8988T (cell line): Measurements from ENCODE around the gene JCAD.
"Not testable (repeated sequence)": the region's sequence is repeated elsewhere in the genome, so short reads cannot be mapped to it uniquely, and the experiment has no call there.

ENCODE experiments used
- DNase-seq: peaks from one replicate; pipeline ENCODE4 v3.0.0; 2011

JCAD gene

DNA sequence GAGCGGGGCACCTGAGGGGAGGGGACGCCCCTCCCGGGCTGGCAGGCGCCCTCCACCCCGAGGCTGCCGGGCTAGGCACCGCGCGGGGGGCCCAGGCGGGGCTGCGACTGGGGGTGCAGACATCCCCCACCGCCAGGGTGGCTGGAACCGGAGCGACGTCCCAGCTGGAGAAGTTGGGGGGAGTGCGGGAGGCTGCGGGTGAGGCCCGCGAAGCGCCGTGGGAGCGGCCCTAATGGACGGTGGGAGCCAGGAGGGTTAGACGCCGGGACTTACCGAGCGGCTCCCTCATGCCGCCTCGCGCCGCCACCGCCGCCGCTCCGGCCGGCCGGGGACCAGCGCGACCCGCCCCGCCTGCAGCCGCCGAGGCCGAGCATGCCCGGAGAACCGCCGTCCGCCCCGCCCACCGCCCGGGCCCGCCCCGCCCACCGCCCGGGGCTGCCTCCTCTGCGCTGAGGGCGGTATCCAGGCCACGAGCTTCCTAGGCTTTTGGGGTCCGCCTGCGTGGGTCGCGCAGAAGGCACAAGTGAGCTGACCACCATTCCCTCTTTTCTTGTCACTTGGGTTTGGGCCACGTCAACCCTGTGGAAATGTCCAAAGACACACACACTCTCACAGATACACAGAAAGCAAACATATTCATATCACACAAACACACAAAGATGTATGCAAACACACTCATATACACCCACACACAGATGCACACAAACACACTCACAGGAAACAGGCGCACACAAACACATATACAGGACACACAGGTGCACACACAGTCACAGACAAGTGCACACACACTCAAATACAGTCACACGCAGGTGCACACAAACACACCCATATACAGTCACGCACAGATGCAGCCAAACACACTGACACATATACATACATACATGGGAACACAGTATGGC, at the start of gene JCAD:
Gene JCAD (minus strand): TSS at position 378 of the 899 bp plus-strand sequence. CDS start 11,774 bp downstream, outside the sequence.
- peak; percentile 65 for DNase-seq

DNA sequence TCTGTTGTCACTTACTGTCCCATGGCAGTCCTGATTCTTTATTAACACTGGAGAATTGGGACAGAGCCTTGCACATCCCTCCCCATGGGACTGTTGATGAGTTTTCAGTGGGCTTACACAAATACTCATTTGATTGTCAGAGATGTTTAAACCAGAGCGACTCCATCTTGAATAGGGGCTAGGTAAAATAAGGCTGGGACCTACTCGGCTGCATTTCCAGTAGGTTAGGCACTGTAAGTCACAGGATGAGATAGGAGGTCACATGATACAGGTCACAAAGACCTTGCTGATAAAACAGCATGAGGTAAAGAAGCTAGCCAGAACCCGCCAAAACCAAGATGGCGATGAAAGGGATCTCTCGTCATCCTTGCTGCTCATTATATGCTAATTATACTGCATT, 47.6 kb upstream of the JCAD start:
- no peak for DNase-seq

- DNase-seq, result no peak
Observed at GRCh38 chr10:30103595-30104320, 44.4 kb upstream of the JCAD start.

- not testable (repeated sequence) for DNase-seq
Observed at GRCh38 chr10:30099706-30100105, 40.3 kb upstream of the JCAD start.

DNA sequence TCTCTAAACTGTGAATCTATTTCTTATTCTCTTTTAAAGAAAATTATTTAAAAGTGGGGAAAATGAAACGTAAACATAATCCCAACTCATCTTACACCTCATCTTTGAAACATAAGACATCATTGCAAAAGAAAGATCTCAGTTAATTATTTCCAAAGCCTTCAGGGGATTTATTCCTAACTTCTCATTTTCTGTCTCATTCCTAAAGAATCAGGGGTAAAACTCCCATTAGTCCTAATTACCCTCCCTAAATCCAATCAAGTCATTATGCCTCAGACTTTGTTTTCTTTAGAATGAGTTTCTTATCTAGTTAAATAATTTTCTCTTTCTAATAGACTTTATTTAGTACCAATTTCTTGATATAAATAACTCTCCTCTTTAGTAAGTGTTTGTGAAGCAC, 39.7 kb upstream of the JCAD start:
- no peak for DNase-seq

- DNase-seq, result no peak
Observed at GRCh38 chr10:30098629-30099028, 39.2 kb upstream of the JCAD start.

DNA sequence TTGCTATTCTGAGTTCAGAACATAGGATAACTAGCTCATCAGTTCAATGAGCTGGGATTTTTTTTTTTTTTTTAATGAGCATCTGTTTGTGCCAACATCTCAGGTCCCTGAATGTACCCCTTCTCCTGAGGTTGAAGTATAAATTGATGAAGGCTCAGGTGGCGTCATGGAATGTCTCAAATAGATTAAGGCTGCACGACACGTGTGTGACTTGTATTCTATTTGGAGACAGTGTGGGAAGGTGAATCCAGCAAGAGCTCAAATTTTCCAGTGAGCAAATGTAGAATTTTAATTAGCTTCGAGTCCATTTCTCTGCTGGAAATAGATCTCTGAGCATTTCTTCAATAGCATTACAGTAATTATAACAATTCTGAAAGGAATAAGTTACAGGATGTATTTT, 37.2 kb upstream of the JCAD start:
- DNase-seq, result no peak

- DNase-seq, result no peak
Observed at GRCh38 chr10:30095631-30096422, 36.4 kb upstream of the JCAD start.

GRCh38 chr10:30094601-30095000, 35.2 kb upstream of the JCAD start:
- no peak for DNase-seq

DNA sequence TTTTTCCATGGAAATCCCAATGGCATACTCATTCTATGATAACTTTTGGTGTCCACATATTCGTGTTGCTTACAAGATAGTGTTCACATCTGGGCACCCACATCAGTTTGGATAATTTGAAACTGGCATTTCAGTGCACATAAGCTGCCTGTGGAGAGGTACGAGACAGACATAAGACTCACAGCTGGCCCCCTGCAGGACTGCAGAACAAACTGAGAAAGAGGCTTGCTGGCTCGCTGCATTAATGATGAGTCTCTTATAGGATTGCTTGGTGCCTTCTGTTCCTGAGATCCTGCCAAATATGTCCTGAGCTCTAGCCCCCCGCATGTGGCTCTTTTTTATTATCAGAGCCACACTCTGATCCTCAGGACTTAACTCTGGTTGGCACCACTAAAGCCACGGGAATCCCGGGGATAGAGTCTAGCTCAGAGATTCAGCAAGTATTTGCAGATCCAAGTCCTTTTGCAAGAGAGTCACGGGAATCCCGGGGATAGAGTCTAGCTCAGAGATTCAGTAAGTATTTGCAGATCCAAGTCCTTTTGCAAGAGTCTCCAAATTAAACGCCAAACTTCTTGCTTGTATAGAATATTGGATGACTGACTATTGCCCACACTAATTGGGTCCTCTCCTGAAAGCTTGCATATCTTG, 34.0 kb upstream of the JCAD start:
- DNase-seq, result no peak

DNA sequence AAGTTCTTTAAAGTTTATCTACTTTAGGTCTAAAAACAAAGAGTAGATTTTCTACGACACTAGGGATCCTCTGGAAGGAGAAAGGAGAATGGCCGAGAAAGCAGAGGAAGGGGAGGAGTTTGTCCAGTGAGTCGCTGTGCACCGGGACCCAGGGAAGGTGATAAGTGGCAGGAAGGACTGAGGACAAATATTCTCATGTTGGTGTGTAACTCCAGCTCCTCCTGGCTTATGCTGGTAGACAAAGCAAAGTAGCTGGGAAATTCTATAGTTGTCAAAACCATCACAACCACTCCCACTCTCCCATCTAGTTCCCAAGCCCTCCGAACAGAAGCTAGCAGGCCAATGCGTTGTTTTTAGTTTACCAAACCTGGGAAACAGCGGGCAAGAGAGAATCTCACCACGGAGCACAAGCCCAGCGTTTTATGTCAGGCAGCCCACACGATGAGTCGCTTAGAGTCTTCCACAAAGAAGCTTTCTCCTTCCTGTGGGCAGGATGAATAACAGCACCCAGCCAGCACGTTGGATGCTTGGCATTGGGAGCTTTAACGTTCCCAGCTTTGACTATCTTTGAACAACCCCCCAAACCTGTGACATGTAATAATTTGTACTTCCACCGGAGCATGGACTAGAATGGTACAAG, 32.9 kb upstream of the JCAD start:
- no peak for DNase-seq

GRCh38 chr10:30091136-30091535, 31.8 kb upstream of the JCAD start:
- DNase-seq, result no peak

- DNase-seq, result no peak
Observed at GRCh38 chr10:30088178-30088577, 28.8 kb upstream of the JCAD start.

DNA sequence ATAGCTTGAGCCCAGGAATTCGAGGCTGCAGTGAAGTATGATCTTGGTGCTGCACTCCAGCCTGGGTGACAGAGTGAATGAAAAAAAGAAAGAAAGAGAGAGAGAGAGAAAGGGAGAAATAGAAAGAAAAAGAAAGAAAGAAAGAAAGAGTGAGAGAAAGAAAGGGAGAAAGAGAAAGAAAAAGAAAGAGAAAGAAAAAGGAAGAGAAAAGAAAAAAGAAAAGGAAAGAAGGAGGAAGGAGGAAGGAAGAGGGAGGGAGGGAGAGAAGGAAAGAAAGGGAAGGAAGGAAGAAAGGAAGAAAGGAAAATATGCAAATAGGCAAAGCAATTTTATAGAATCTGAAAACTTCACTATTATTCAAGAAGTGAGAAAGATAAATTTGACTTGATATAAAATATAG, 24.5 kb upstream of the JCAD start:
- no peak for DNase-seq

DNA sequence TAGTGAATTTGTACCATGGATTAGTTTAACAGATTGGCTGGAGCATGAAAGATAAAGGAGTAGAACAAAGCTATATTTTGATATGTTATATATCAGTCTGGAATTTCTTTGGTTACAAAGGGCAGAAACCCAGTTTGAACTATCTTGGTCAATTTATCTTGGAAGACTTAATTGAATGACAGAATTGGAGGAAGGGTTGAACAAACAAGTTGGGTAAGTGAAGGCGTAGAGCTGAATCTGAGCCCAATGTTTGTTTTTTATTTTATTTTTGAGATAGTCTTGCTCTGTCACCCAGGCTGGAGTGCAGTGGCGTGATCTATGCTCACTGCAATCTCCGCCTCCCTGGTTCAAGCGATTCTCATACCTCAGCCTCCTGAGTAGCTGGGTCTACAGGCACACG, 21.8 kb upstream of the JCAD start:
- DNase-seq, result no peak

- DNase-seq, result no peak
Observed at GRCh38 chr10:30080161-30080560, 20.8 kb upstream of the JCAD start.

DNA sequence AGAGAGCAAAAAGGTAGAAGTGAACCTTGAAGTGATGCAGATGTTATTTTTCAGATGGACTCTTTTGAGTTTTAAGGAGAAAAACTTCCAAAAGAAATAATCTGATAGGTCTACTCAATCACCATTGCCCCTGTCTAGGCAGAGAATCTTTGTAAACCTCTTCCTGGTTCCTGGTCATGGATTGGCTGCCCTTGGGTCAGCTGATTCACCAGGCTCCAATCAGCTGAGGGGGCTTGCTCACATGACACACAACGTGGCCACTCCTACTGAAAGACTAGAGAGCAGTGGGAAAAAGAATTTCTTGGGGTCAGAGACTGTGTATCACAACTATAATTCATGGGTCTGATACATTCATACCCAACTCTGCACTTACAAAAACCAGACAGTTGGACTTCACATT, 20.0 kb upstream of the JCAD start:
- DNase-seq, result no peak

- no peak for DNase-seq
Observed at GRCh38 chr10:30075481-30075880, 16.1 kb upstream of the JCAD start.

DNA sequence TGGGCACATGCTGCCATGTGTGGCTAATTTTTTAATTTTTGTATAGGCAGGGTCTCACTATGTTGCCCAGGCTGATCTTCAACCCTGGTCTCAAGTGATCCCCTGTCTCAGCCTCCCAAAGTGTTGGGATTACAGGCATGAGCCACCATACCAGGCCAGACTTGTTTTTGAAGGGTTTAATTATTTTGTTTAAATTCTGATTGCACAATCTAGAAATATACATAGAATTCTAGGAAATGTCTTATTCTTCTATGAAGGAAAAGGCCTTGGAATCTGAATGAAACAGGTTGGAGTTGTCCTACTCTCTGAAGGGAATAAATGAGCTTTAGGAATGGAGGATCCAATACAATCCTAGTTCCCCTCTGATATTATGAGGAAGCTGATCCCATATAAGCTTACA, 15.5 kb upstream of the JCAD start:
- DNase-seq, result no peak

- no peak for DNase-seq
Observed at GRCh38 chr10:30074090-30074489, 14.7 kb upstream of the JCAD start.

DNA sequence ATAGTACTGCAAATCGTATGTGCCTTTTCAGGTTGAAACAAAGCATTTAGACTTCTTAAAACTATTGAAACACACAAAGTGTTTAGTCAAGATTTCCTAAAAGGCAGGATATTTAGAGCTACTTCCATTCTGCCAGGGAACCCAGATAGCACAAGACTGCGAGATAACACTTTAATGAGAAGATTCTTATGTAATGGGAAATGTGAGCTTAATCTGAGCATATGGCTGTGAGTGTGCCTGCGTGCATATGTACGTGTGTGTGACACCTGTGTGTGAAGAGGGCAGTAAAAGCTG, 14.3 kb upstream of the JCAD start:
- DNase-seq, result no peak

DNA sequence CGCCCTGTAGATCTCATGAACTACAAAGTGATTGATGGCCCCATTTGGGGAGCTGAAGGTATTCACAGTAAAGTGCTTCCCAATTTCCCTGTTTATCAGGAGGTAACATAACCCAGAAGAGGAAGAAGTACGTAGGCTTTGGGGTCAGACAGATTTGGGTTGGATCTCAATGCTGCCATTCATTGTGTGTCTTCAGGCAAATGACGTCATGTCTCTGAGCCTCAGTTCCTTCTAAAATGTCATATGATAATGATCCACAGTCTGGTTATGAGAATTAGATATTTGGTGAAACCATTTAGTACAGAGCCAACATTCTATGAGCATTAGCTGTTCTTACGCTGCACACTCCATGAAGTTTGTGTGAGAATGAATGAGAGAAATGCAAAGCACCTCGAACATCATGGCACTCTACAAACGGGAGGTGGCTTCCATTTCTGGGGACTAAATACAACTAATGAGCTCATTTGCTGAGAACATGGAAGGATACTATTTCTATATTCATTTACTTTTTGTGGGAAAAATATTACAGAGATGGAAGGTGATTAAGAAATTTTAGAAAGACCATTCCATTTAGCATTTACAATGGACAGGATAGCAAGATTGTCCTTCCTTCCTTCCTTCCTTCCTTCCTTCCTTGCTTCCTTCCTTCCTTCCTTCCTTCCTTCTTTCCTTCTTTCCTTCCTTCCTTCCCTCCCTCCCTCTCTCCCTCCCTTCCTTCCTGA, 13.8 kb upstream of the JCAD start:
- DNase-seq, result no peak
